GM21737 (cell line): ENCODE results near the gene DIAPH2.

Source experiments
- ATAC-seq: cut with Tn5 transposase; IDR thresholded peaks from one replicate; pipeline ENCODE4 v1.9.1; 2021; ENCODE audit warnings: mild to moderate bottlenecking, moderate library complexity; ENCODE audit not compliant: unreplicated experiment

DIAPH2 gene

GRCh38 chrX:97628807-97629596, 944.4 kb downstream of the DIAPH2 start:
- ATAC-seq = no peak

- ATAC-seq = no peak
Measured at GRCh38 chrX:97629597-97629985, 944.9 kb downstream of the DIAPH2 start.

DNA sequence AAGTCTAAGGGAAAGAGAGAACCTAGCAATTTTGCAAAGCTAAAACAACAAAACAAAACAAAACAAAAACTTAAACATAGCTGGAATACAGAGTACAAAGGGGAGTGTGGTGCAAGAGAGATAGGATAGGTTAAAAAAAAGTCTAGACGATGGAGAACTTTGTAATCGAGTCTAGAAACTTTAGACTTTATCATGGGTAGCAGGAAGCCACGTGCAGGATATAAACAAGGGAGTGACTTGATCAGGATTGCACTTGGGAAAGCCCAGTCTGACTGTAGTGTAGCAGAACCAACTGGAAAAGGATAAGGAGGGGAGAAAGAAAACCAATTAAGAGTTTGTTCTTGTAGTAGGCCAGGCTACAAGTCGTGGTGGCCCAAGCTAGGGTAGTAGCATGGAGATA, 949.2 kb downstream of the DIAPH2 start:
- no peak for ATAC-seq

- no peak for ATAC-seq
Measured at GRCh38 chrX:97636473-97637140, 952.0 kb downstream of the DIAPH2 start.

GRCh38 chrX:97637289-97637688, 952.6 kb downstream of the DIAPH2 start:
- no peak for ATAC-seq

DNA sequence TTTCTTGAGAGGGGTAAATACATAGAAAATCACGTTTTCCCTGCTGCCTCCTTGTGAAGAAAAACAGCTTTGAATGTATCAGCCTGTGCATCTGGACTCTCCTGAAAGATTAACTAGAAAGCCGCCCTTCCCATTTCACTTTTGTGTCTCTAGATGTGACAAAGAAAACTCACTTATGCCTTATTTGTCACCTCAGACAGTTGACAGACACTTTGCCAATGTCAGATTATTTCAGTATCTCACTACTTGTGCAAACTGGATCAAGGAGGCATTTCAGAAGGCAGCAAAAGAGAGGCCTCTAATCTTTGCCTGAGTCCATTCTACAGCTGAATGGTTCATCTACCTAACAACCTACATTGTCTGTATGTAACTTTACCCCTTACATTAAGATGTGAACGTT, 954.0 kb downstream of the DIAPH2 start:
- ATAC-seq = no peak

DNA sequence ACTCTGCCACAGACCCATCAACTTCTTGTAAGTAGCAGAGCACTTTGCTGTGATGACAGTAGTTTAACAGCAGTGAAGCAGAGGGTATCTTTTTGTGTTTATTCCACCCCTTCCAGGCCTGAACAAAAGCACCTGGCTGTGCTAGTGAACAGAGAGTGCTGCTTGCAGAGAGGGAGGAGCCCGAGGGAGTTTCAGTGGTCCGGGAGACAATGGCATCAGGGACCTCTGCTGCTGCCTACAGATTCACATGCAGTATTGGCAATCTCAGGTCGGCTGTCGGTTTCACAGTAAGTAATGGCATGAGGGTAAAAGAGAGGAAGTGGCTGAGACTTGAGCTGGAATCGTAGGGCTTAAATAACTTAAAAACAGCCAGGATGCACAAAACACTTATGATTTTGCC, 954.9 kb downstream of the DIAPH2 start:
- no peak for ATAC-seq
